ENCODE data around the gene PROX2.

The PROX2 gene

DNA sequence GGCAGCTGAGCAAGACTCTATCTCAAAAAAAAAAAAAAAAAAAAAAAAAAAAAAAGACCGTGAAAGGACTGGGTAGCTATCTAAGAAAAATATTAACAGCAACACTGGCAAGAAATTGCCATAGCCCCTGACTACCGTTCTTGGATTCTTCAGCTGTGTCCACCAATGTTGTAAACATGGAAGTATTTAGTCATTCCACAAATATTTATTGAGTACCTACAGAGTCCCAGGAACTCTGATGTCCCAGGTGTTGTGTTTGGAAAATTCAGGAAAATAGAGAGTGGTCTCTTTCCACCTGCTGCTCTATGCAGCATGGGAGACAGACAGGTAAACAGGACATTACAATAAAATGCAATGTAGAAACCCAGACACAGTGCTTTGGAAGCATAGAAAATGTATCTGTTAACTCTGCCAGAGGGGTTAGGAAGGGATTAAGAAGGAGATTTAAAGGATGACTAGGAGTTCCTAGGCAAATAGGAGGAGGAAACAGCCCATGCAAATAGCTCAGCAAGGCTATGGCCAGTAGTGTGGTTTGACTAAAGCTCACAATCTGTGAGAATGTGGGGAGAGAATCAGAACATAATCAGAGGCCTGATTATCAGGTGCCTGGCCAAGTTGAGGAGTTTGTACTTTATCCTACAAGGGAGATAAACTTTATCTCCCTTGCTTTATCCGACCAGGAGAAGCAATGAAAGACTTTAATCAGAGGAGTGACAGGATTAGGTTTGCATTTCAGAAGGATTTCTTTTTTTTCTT lies 3.7 kb upstream of the PROX2 start:
- DNase-seq (ENCODE audit: low spot score): no peak

GRCh38 chr14:74875204-74875603 lies 741 bp downstream of the PROX2 start:
- DNase-seq (ENCODE audit: low spot score): no peak

- DNase-seq (ENCODE audit: low spot score): no peak
These were observed 4.1 kb downstream of the PROX2 start for GRCh38 chr14:74871819-74872218.

DNA sequence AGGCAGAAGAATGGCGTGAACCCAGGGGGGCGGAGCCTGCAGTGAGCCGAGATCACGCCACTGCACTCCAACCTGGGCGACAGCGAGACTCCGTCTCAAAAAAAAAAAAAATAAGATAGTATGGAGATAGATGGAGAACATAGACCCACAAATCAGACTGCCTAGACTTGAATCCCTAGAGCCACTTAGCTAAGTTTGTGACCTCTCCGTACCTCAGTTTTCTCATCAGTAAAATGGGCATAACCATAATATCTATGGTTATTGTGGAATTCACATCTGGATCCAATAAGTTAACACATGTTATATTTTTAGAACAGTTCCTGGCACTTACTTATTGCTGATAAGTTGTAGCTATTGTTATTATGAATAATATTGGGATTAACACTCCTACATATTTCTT lies 7.2 kb downstream of the PROX2 start:
- no peak for DNase-seq (ENCODE audit: low spot score)

DNA sequence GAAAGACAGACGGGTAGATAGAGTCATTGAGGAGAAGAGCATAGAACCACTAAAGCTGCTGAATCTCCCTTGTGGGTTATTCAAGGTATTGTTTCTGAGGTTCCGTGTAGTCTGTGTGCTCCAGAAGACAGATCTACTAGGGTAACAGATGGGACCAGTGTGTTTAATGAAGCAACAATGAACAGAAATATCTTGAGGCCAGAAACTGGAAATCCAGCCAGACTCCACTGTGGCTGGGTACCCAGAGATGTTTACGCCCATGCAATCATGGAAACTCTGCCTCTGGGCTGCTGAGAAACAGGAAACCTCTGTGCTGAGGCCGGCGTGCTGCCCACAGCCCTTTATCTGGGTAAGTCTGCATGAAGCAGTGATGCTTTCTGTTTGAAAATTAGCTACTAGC lies 8.3 kb downstream of the PROX2 start:
- DNase-seq (ENCODE audit: low spot score): no peak

GRCh38 chr14:74866708-74867389 lies 9.1 kb downstream of the PROX2 start:
- DNase-seq (ENCODE audit: low spot score): no peak

DNA sequence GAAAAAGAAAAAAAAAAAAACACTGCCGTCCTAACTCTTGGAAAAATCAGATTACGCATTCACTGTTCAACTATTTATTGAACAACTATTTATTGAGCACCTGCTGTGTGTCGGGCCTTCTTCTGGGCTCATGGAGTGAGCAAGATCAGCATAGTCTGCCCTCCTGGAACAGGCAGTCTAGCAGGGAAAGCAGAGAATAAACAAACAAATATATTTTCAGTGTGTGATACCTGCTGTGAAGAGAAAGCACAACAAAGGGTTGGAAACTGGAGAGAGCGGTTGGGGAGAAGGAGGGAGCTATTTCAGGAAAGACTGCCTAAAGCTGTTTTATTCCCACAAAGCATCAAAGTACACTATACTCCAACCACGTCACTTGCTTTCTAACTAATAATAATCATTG lies 10.8 kb downstream of the PROX2 start:
- no peak for DNase-seq (ENCODE audit: low spot score)

DNA sequence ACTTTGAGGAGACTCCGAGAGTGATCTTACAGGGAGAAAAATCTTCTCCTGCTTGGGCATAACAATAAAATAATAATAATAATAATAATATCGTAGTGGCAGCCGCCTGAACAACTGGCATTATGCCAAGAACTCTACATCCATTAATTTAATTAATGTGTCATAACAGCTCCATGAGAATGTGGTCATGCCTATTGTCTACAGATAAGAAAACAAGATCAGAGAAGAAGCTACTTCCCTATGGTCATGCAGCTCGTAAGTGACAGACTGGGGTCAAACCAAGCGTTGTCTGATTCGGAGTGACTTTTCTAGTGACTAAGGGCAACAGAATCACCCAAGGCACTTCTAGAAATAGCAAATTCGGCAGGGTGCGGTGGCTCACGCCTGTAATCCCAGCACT lies 11.7 kb downstream of the PROX2 start:
- DNase-seq (ENCODE audit: low spot score): no peak

GRCh38 chr14:74863274-74863673 lies 12.7 kb downstream of the PROX2 start:
- DNase-seq (ENCODE audit: low spot score): no peak

DNA sequence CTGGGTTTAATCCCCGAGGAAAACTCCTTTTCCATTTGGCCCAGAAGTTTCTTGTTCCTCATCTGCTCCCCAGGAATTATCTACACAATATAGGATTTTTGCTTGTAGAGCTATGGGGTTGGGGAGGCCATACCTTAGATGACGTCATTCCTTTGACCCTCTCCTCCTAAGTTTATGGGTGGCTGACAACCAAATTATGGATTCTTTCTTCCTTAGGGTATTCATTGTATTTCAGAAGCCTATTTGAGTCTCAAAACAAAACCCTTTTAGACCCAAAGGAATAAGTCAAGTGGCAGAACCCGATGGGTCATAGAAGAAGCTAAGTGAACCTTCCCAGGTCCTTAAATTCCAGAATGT lies 14.2 kb downstream of the PROX2 start:
- no peak for DNase-seq (ENCODE audit: low spot score)

GRCh38 chr14:74860899-74861733 lies 14.8 kb downstream of the PROX2 start:
- peak; percentile 91 for DNase-seq (ENCODE audit: low spot score)

DNA sequence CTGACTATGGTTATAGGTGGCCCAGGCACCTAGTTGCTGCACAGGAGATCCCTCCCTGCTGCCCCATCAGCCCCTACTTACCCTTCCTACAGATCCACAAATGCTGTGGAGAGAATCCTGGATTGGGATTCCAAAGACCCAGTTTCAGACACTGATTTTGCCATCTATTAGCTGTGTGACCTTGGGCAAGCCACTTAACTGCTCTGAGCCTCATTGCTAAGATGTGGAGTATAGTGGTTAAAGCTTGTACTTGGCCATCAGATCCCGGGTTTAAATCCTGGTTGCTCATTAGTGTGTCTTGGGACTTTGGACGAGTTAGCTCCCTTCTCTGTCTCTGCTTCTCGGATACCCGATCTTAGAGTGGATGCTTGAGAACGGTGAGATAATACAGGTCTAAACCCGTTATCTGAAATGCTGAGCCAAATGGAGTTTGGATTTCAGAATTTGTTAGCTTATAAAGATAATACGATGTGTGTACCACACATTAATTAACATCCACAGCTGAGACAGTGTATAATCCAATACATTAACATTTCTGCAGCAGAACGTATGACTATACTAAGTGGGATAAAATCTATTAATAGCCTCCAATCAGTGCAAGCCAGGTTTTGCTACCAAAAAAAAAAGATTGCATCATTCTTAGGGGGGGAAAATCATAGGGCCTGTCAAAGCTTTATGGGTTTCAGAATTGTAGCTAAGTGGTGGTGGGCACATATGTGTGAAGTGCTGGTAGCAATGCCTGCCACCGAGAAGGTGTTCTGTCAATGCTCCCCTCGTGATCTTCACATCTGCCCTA lies 16.0 kb downstream of the PROX2 start:
- DNase-seq (ENCODE audit: low spot score): no peak

GRCh38 chr14:74858022-74858421 lies 17.9 kb downstream of the PROX2 start:
- no peak for DNase-seq (ENCODE audit: low spot score)

DNA sequence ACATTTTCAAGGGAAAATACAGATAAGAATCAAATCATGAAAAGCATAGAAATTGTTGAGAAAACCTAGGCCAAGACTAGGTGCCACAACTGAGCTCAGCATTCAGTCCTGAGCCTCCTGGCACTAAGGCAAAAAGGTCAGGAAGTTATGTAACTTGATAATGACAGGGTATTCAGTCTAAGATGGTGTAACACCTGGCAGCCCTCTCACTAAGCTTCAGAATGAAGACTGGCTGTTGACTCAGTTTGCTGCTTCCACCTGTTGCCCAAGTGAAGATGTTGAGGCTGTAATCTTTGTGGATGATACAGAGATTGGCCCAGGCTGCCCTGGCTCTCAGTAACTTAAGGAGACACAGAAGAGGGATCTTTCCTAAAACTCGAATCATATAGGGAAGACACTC lies 19.6 kb downstream of the PROX2 start:
- no peak for DNase-seq (ENCODE audit: low spot score)

GRCh38 chr14:74855945-74856344 lies 20.0 kb downstream of the PROX2 start:
- no peak for DNase-seq (ENCODE audit: low spot score)

GRCh38 chr14:74855021-74855420 lies 20.9 kb downstream of the PROX2 start:
- no peak for DNase-seq (ENCODE audit: low spot score)

- no peak for DNase-seq (ENCODE audit: low spot score)
These were observed 22.4 kb downstream of the PROX2 start for GRCh38 chr14:74853581-74853980.

DNA sequence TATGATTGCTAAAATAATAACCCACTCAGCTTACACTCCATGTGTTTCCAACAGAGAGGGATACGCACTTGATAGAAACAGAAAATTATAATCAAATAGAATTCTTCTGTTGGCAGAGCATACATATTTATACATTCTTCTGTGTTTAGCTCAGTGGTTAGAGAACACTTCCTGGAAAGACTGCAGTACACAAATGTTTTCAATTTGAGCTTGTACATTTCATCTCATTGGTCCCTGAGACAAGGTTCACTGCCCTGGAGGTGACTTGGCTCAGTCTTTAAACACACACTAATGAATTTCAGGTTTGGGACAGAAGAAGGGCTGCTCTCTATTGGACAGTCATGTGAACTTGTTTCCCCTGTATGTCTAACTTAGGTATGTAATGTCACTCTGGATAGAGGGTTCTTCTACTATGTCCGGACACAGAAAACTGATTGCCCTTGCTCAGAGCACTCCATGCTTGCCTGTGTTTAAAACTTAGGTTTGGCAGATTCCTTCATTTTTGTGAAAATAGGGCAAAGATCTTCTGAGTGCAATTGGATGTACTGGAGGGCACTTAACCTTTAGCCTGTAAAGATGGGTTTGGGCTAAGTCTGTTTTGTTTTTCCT lies 22.9 kb downstream of the PROX2 start:
- no peak for DNase-seq (ENCODE audit: low spot score)

DNA sequence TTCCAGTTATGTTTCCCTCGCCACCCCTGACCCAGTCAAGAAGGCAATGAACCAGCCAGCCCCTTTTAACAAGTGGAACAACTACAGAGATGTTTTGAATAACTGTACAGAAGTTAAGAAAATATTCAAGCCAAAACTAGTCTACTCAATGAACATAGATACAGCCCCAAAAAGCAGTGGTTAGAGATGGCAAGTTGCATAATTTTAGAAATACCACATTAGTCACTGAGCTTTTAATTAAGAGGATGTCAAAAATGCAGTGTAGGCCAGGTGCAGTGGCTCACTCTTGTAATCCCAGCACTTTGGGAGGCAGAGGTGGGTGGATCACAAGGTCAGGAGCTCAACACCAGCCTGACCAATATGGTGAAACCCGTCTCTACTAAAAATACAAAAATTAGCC lies 27.2 kb downstream of the PROX2 start:
- no peak for DNase-seq (ENCODE audit: low spot score)

GRCh38 chr14:74846968-74847665 lies 28.8 kb downstream of the PROX2 start:
- DNase-seq (ENCODE audit: low spot score): no peak

GRCh38 chr14:74846168-74846567 lies 29.8 kb downstream of the PROX2 start:
- no peak for DNase-seq (ENCODE audit: low spot score)
